Measurements from ENCODE around the gene ZNF319.

DNA sequence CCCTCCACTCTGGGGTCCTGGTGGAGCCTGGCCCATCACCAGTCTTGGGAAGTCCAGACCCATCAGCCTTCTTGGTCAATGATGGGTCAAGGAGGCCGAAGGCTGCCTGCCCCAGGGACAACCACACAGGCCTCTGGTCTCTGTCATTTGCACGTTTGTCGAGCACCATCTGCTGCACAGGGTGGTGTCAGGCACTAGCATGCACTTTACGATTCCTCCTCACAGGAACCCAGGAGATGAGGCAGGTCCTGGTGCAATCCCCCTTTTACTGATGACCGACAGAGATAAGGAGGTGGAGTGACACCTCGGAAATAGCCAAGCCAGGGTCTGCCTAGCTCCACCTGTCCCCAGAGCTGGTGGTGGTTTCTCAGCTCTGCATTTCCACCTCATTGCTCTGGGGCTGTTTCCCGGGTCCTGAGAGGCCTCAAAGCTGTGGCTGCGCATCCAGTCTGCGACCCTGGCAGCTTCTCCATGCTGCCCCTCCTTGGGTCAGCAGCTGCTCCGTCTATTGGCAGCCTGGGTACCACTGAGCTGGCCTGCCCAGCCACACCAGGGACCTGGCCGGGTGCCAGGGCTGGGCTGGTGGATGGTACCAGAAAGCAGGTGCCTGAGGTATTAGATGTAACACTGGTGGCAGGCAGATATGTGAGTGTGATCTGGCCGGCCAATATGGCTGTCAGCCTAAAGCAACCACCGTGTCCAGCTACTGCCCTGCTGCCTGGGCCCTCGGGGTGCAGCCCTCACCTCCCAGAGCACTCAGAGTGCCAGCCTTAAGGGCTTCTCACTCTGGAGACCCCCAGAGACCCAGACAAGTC, 35.1 kb upstream of the ZNF319 start:
- TF ChIP-seq CTCF (conservative IDR thresholded peaks at IDR 0.05) (no peak), ZFX (IDR thresholded peaks at IDR 0.05) (no peak)
